ENCODE measurements around the gene BRD1.

BRD1 gene

GRCh38 chr22:49801391-49802060 lies 26.1 kb downstream of the BRD1 start:
- no peak for TF ChIP-seq SIN3A (IDR thresholded peaks at IDR 0.05; ENCODE audit: borderline replicate concordance, insufficient read depth, low read length)
- no peak for TF ChIP-seq FOXP2 (optimal IDR thresholded peaks at IDR 0.05; ENCODE audit: borderline replicate concordance, extremely low read depth, extremely low read length, insufficient read depth)
- TF ChIP-seq, protein P1, sequence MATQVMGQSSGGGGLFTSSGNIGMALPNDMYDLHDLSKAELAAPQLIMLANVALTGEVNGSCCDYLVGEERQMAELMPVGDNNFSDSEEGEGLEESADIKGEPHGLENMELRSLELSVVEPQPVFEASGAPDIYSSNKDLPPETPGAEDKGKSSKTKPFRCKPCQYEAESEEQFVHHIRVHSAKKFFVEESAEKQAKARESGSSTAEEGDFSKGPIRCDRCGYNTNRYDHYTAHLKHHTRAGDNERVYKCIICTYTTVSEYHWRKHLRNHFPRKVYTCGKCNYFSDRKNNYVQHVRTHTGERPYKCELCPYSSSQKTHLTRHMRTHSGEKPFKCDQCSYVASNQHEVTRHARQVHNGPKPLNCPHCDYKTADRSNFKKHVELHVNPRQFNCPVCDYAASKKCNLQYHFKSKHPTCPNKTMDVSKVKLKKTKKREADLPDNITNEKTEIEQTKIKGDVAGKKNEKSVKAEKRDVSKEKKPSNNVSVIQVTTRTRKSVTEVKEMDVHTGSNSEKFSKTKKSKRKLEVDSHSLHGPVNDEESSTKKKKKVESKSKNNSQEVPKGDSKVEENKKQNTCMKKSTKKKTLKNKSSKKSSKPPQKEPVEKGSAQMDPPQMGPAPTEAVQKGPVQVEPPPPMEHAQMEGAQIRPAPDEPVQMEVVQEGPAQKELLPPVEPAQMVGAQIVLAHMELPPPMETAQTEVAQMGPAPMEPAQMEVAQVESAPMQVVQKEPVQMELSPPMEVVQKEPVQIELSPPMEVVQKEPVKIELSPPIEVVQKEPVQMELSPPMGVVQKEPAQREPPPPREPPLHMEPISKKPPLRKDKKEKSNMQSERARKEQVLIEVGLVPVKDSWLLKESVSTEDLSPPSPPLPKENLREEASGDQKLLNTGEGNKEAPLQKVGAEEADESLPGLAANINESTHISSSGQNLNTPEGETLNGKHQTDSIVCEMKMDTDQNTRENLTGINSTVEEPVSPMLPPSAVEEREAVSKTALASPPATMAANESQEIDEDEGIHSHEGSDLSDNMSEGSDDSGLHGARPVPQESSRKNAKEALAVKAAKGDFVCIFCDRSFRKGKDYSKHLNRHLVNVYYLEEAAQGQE (IDR thresholded peaks at IDR 0.05; ENCODE audit: insufficient read depth in 1 of 2, low read depth in 2 of 2, low read length in 2 of 2): no peak
- no peak for TF ChIP-seq POLR2AphosphoS5 (IDR thresholded peaks at IDR 0.05; ENCODE audit: low read depth, low read length)
- no peak for TF ChIP-seq TAF1 (IDR thresholded peaks at IDR 0.05; ENCODE audit: borderline replicate concordance, insufficient read depth, low read length)

DNA sequence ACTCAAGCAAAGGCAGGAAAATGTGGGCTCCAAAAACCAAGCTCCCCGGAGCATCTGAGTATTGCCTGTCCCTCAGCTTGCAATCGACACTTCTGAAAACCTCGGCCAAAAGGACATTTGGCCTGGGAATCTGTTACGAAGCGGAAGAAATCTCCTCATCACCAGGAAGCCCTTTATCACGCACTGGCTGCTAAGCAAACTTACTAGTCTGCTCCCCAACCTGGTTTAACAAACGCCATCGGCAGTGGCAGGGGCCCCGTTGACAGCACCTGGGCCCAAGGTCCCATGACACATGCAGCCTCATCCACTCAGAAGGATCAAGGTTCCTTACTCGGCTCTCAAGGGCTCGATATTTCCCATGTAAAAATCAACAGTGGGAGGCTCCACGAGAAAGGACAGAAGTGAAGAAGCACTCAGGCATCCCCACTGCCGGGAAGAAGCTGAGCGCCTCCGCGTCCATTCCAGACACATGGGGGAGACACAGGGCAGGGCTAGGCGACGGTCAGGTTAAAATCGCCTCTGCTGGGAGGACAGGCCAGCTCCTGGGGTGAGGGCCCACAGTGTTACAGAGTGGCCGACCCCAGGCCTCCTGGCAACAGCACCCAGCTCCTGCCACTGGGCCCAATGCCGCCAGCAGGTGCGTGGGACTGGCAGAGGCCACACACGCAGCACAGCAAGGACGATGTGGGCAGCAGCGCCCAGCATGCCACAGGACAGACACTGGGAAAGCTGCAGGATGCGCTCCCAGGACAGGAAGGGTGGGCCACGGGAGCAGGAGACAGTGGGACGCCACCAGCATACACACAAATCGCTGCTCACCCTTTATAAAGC lies 27.1 kb downstream of the BRD1 start:
- TF ChIP-seq FOXP2 (optimal IDR thresholded peaks at IDR 0.05; ENCODE audit: borderline replicate concordance, extremely low read depth, extremely low read length, insufficient read depth): no peak
- TF ChIP-seq POLR2AphosphoS5 (IDR thresholded peaks at IDR 0.05; ENCODE audit: low read depth, low read length): no peak
- no peak for TF ChIP-seq SIN3A (IDR thresholded peaks at IDR 0.05; ENCODE audit: borderline replicate concordance, insufficient read depth, low read length)
- TF ChIP-seq TAF1 (IDR thresholded peaks at IDR 0.05; ENCODE audit: borderline replicate concordance, insufficient read depth, low read length): no peak
- TF ChIP-seq, protein P1 (IDR thresholded peaks at IDR 0.05; ENCODE audit: insufficient read depth in 1 of 2, low read depth in 2 of 2, low read length in 2 of 2): no peak

DNA sequence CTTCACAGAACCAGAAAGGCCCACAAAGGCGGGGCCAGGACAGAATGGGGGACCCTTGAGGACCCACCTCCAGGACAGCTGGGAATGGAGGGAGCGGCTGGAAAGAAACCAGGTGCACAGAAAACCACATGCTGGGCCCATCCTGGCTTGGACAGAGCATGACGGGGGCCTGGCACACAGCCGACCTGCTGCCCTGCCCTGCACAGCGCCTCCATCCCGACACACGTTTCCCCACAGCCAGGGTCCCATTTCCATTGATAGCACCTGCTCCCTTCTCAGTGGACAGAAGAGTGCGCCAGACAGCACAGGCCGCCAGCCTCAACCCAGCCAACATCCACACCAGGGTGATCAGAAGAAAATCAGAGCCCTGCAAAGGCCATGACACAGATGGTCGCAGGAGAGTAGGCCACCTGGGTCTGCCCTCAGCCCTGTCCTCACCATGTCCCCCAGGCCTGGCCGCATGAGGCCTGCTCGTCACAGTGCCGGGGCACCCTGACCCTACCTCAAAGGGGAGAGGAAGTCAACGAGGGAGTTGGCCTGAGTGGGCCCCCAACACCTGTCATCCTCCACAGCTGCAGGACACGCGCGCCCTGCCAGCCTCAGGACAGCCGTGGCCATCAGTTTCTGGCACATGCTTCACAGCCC lies 28.1 kb downstream of the BRD1 start:
- TF ChIP-seq TAF1 (IDR thresholded peaks at IDR 0.05; ENCODE audit: borderline replicate concordance, insufficient read depth, low read length) (no peak), POLR2AphosphoS5 (IDR thresholded peaks at IDR 0.05; ENCODE audit: low read depth, low read length) (no peak), SIN3A (IDR thresholded peaks at IDR 0.05; ENCODE audit: borderline replicate concordance, insufficient read depth, low read length) (no peak), FOXP2 (optimal IDR thresholded peaks at IDR 0.05; ENCODE audit: borderline replicate concordance, extremely low read depth, extremely low read length, insufficient read depth) (no peak)
- TF ChIP-seq, protein P1 (IDR thresholded peaks at IDR 0.05; ENCODE audit: insufficient read depth in 1 of 2, low read depth in 2 of 2, low read length in 2 of 2): no peak

- TF ChIP-seq FOXP2 (optimal IDR thresholded peaks at IDR 0.05; ENCODE audit: borderline replicate concordance, extremely low read depth, extremely low read length, insufficient read depth): no peak
- TF ChIP-seq TAF1 (IDR thresholded peaks at IDR 0.05; ENCODE audit: borderline replicate concordance, insufficient read depth, low read length): no peak
- TF ChIP-seq SIN3A (IDR thresholded peaks at IDR 0.05; ENCODE audit: borderline replicate concordance, insufficient read depth, low read length): no peak
- TF ChIP-seq, protein P1 (IDR thresholded peaks at IDR 0.05; ENCODE audit: insufficient read depth in 1 of 2, low read depth in 2 of 2, low read length in 2 of 2): no peak
- TF ChIP-seq POLR2AphosphoS5 (IDR thresholded peaks at IDR 0.05; ENCODE audit: low read depth, low read length): no peak
Observed at GRCh38 chr22:49798486-49799151, 29.1 kb downstream of the BRD1 start.
